ENCODE measurements around the gene PLXNB3. TPM values are rescaled to one million over a fixed set of nuclear protein-coding genes. Genes with fewer than 3 reads are reported as not detected.
"Not testable (repeated sequence)": the region's sequence is repeated elsewhere in the genome, so short reads cannot be mapped to it uniquely, and the experiment has no call there.

PLXNB3 gene
- total and polyA plus RNA-seq, 2 donors (not counting 1 experiment from before 2014, with no cell fraction given) = 0.25 TPM; not detected in 1

DNA sequence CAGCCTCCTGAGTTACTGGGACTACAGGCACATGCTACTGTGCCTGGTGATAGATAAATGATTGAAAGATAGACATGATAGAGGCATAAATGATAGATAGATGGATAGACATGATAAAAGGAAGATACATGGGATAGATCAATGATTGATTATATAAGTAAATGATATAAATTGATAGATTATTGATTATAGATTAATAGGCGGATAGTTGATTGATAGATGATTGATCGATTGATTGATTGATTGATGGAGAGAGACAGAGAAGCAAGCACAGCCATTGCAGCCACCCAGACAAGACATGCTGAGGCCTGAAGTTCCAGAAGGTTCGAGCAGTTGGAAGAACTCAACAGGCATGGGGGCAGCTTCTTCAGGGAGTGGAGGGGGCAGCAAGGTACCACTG is 17.7 kb upstream of the PLXNB3 start:
- Histone ChIP-seq H3K9me3 (ENCODE audit: control extremely low read depth in 1 of 3, control insufficient read depth in 2 of 3, insufficient read depth in 1 of 3, low read length in 2 of 3) (no peaks in the 10 kb centered on the region), H3K36me3 (replicated peaks in 1 of 2; ENCODE audit: control extremely low read depth in 1 of 2, control insufficient read depth in 1 of 2, extremely low read depth in 1 of 2, insufficient read depth in 2 of 2, low read length in 1 of 2) (no peaks in the 10 kb centered on the region), H2AFZ (ENCODE audit: insufficient read depth, low read depth, low read length, poor library complexity, severe bottlenecking) (no peak overlapping the region), H3K4me3 (ENCODE audit: control extremely low read depth in 1 of 5, extremely low read depth in 1 of 5, insufficient read depth in 1 of 5, low read depth in 2 of 5, low read length in 4 of 5) (no peak overlapping the region), H3K4me1 (ENCODE audit: control insufficient read depth in 2 of 2, insufficient read depth in 2 of 2, low read length in 2 of 2) (peaks cover 13 to 49% of the 10 kb centered on the region in 2 donors), H3K27ac (ENCODE audit: low read length in 2 of 2) (no peak overlapping the region), H3K9ac (ENCODE audit: low read length) (no peak overlapping the region), H3K4me2 (replicated peaks; ENCODE audit: low read depth, low read length, poor library complexity, severe bottlenecking) (no peak overlapping the region), H3K79me2 (ENCODE audit: control insufficient read depth, insufficient read depth, low read length) (no peaks in the 10 kb centered on the region), H3K27me3 (replicated peaks in 1 of 4; ENCODE audit: control extremely low read depth in 1 of 4, control insufficient read depth in 3 of 4, insufficient read depth in 4 of 4, low read length in 3 of 4) (no peaks in the 10 kb centered on the region), H4K20me1 (ENCODE audit: control insufficient read depth, insufficient read depth, low read length, poor library complexity, severe bottlenecking) (no peaks in the 10 kb centered on the region)
- Mint-ChIP-seq H3K4me3 (no peak overlapping the region), H3K9me3 (ENCODE audit: insufficient read depth) (no peaks in the 10 kb centered on the region), H3K27ac (no peak overlapping the region), H3K4me1 (peaks cover 38% of the 10 kb centered on the region), H3K27me3 (no peaks in the 10 kb centered on the region)
- WGBS (ENCODE audit: insufficient coverage) = no CpG with 5 or more reads among the region's 3 CpGs
- ChIA-PET POLR2A (no interaction called here), CTCF (no interaction called here)
- ATAC-seq (ENCODE audit: low read depth) (no peak), DNase-seq (no peak)
- intact Hi-C loops (cut with micrococcal nuclease) = no loop called here
- TF ChIP-seq, protein P1, sequence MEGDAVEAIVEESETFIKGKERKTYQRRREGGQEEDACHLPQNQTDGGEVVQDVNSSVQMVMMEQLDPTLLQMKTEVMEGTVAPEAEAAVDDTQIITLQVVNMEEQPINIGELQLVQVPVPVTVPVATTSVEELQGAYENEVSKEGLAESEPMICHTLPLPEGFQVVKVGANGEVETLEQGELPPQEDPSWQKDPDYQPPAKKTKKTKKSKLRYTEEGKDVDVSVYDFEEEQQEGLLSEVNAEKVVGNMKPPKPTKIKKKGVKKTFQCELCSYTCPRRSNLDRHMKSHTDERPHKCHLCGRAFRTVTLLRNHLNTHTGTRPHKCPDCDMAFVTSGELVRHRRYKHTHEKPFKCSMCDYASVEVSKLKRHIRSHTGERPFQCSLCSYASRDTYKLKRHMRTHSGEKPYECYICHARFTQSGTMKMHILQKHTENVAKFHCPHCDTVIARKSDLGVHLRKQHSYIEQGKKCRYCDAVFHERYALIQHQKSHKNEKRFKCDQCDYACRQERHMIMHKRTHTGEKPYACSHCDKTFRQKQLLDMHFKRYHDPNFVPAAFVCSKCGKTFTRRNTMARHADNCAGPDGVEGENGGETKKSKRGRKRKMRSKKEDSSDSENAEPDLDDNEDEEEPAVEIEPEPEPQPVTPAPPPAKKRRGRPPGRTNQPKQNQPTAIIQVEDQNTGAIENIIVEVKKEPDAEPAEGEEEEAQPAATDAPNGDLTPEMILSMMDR (IDR thresholded peaks at IDR 0.05) = no peak
- TF ChIP-seq EZH2 (IDR thresholded peaks at IDR 0.05; ENCODE audit: borderline replicate concordance, insufficient read depth, low read depth, low read length, poor library complexity, severe bottlenecking) = no peak

DNA sequence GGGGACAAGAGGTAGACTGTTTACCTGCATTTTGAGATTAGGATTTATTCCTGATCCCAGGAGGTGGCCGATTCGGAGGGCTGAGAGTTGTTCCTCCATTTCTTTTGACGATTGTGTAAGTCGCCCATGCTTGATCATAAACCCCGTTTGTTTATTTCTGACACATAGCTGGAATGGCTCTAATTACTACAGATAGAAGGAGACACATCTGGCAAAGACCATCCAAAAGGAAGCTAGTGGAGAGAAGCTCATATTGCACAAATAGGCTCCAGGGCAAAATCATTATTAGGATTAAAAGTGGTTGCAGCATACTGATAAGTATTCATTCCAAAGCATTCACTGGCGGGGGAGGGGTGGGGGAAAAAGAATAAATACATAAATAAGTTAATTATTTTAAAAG is 17.1 kb upstream of the PLXNB3 start:
- H3K27ac Mint-ChIP-seq; DNase-seq; H2AFZ ChIP-seq (ENCODE audit: insufficient read depth, low read depth, low read length, poor library complexity, severe bottlenecking); H4K20me1 ChIP-seq (ENCODE audit: control insufficient read depth, insufficient read depth, low read length, poor library complexity, severe bottlenecking); H3K36me3 ChIP-seq (replicated peaks in 1 of 2; ENCODE audit: control extremely low read depth in 1 of 2, control insufficient read depth in 1 of 2, extremely low read depth in 1 of 2, insufficient read depth in 2 of 2, low read length in 1 of 2); H3K27me3 Mint-ChIP-seq; H3K4me3 ChIP-seq (ENCODE audit: control extremely low read depth in 1 of 5, extremely low read depth in 1 of 5, insufficient read depth in 1 of 5, low read depth in 2 of 5, low read length in 4 of 5); intact Hi-C loops (cut with micrococcal nuclease); ATAC-seq (ENCODE audit: low read depth); POLR2A ChIA-PET; H3K27me3 ChIP-seq (replicated peaks in 1 of 4; ENCODE audit: control extremely low read depth in 1 of 4, control insufficient read depth in 3 of 4, insufficient read depth in 4 of 4, low read length in 3 of 4); H3K9me3 Mint-ChIP-seq (ENCODE audit: insufficient read depth); CTCF ChIA-PET; H3K79me2 ChIP-seq (ENCODE audit: control insufficient read depth, insufficient read depth, low read length); H3K9me3 ChIP-seq (ENCODE audit: control extremely low read depth in 1 of 3, control insufficient read depth in 2 of 3, insufficient read depth in 1 of 3, low read length in 2 of 3); H3K27ac ChIP-seq (ENCODE audit: low read length in 2 of 2); H3K4me2 ChIP-seq (replicated peaks; ENCODE audit: low read depth, low read length, poor library complexity, severe bottlenecking); H3K9ac ChIP-seq (ENCODE audit: low read length); H3K4me3 Mint-ChIP-seq: not testable (repeated sequence)
- WGBS (ENCODE audit: insufficient coverage) = no CpG with 5 or more reads among the region's 6 CpGs
- peaks cover 13 to 43% of the 10 kb centered on the region in 2 donors for H3K4me1 ChIP-seq (ENCODE audit: control insufficient read depth in 2 of 2, insufficient read depth in 2 of 2, low read length in 2 of 2)
- H3K4me1 Mint-ChIP-seq = peaks cover 35% of the 10 kb centered on the region

DNA sequence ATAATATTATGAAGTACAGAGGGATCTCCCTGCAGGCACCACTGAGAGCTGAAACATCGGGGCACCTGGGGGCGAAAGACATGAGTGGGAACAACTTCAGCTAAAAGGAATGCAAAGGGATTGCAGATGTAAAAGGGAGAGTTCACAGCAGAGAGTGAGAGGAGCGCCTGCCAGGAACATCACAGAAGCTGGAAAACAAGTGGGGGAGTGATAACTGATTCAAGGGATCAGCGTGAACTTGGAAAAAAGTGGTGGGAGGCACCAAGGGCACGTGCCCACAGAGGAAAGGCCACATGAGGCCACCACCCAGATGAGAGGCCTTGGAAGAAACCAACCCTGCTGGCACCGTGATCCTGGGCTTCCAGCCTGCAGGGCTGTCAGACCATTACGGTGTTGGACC is 15.0 kb upstream of the PLXNB3 start:
- WGBS (ENCODE audit: insufficient coverage) = 80% methylated on average over 5 of the region's 7 CpGs
- H3K4me3 ChIP-seq (ENCODE audit: control extremely low read depth in 1 of 5, extremely low read depth in 1 of 5, insufficient read depth in 1 of 5, low read depth in 2 of 5, low read length in 4 of 5); H3K79me2 ChIP-seq (ENCODE audit: control insufficient read depth, insufficient read depth, low read length); H4K20me1 ChIP-seq (ENCODE audit: control insufficient read depth, insufficient read depth, low read length, poor library complexity, severe bottlenecking); intact Hi-C loops (cut with micrococcal nuclease); DNase-seq; H3K9me3 Mint-ChIP-seq (ENCODE audit: insufficient read depth); ATAC-seq (ENCODE audit: low read depth); H3K36me3 ChIP-seq (replicated peaks in 1 of 2; ENCODE audit: control extremely low read depth in 1 of 2, control insufficient read depth in 1 of 2, extremely low read depth in 1 of 2, insufficient read depth in 2 of 2, low read length in 1 of 2); H3K9me3 ChIP-seq (ENCODE audit: control extremely low read depth in 1 of 3, control insufficient read depth in 2 of 3, insufficient read depth in 1 of 3, low read length in 2 of 3); H3K9ac ChIP-seq (ENCODE audit: low read length); H3K27me3 ChIP-seq (replicated peaks in 1 of 4; ENCODE audit: control extremely low read depth in 1 of 4, control insufficient read depth in 3 of 4, insufficient read depth in 4 of 4, low read length in 3 of 4); H3K4me2 ChIP-seq (replicated peaks; ENCODE audit: low read depth, low read length, poor library complexity, severe bottlenecking); H2AFZ ChIP-seq (ENCODE audit: insufficient read depth, low read depth, low read length, poor library complexity, severe bottlenecking); H3K27ac Mint-ChIP-seq; H3K27ac ChIP-seq (ENCODE audit: low read length in 2 of 2); H3K27me3 Mint-ChIP-seq; CTCF ChIA-PET; H3K4me3 Mint-ChIP-seq; POLR2A ChIA-PET: not testable (repeated sequence)
- H3K4me1 Mint-ChIP-seq = peaks cover 25% of the 10 kb centered on the region
- H3K4me1 ChIP-seq (ENCODE audit: control insufficient read depth in 2 of 2, insufficient read depth in 2 of 2, low read length in 2 of 2) = peaks cover 9 to 24% of the 10 kb centered on the region in 2 donors

Measured in B cell (primary cell).